Common myeloid progenitor, CD34-positive (primary cell): ENCODE data around the gene C1QTNF1.

Experiments
- CTCF ChIA-PET: fragments of 350-600 bp; sonication (Branson Sonifier 250); formaldehyde crosslinking; loops from one replicate; lab custom pipeline; 2021; ENCODE audit warnings: antibody characterized with exemption; lab: Charles Lee
- POLR2A ChIA-PET: fragments of 350-600 bp; sonication (Branson Sonifier 250); formaldehyde crosslinking; loops from one replicate; lab custom pipeline; 2021; ENCODE audit warnings: antibody characterized with exemption; lab: Charles Lee
- DNase-seq, 3 donors: peaks; one replicate each; pipeline versions ENCODE4 v3.0.0 to v3.0.0-alpha.2; 2013
- H3K27ac ChIP-seq, 2 experiments: 1 replicate in 1 of 2; 2 replicates in 1 of 2; pipeline ENCODE4 v1.7.0; 2013; ENCODE audit warnings: inconsistent platforms in 2 of 2, low read length in 2 of 2, mild to moderate bottlenecking in 2 of 2, low read depth in 1 of 2, moderate library complexity in 1 of 2; ENCODE audit not compliant: severe bottlenecking in 2 of 2, insufficient read depth in 1 of 2, poor library complexity in 1 of 2
- H3K27me3 ChIP-seq, 5 experiments: replicated peaks in 2 of 5; 1 replicate in 3 of 5; 2 replicates in 2 of 5; pipeline versions ENCODE4 v1.6.1 to v1.7.0; 2013; ENCODE audit warnings: low read length in 4 of 5, mild to moderate bottlenecking in 2 of 5, moderate library complexity in 2 of 5, inconsistent platforms in 1 of 5; ENCODE audit not compliant: insufficient read depth in 5 of 5, control insufficient read depth in 4 of 5
- H3K36me3 ChIP-seq, 4 experiments: 1 replicate in 2 of 4; 2 replicates in 2 of 4; pipeline versions ENCODE4 v1.6.1 to v1.7.0; 2013; ENCODE audit warnings: low read length in 3 of 4, control low read depth in 1 of 4, mild to moderate bottlenecking in 1 of 4; ENCODE audit not compliant: control insufficient read depth in 4 of 4, insufficient read depth in 4 of 4
- H3K4me1 ChIP-seq, 4 experiments: 1 replicate in 3 of 4; 2 replicates in 1 of 4; pipeline versions ENCODE4 v1.6.1 to v1.7.1; 2013; ENCODE audit warnings: low read length in 3 of 4, mild to moderate bottlenecking in 3 of 4, control low read depth in 1 of 4, inconsistent platforms in 1 of 4, moderate library complexity in 1 of 4; ENCODE audit not compliant: control insufficient read depth in 4 of 4, insufficient read depth in 4 of 4; ENCODE audit errors: control extremely low read depth in 1 of 4
- H3K4me3 ChIP-seq, 7 experiments: 1 replicate in 4 of 7; 2 replicates in 3 of 7; pipeline versions ENCODE4 v1.5.1 to v1.7.0; 2013; ENCODE audit warnings: mild to moderate bottlenecking in 7 of 7, low read length in 6 of 7, moderate library complexity in 6 of 7, inconsistent platforms in 2 of 7, low read depth in 2 of 7, control low read depth in 1 of 7; ENCODE audit not compliant: insufficient read depth in 4 of 7, control insufficient read depth in 1 of 7; ENCODE audit errors: extremely low read depth in 1 of 7
- H3K9me3 ChIP-seq, 5 experiments: 1 replicate in 4 of 5; 2 replicates in 1 of 5; pipeline versions ENCODE4 v1.6.1 to v1.7.1; 2013; ENCODE audit warnings: low read length in 4 of 5, mild to moderate bottlenecking in 2 of 5, inconsistent platforms in 1 of 5, low read depth in 1 of 5, moderate library complexity in 1 of 5; ENCODE audit not compliant: control insufficient read depth in 4 of 5, insufficient read depth in 2 of 5; ENCODE audit errors: control extremely low read depth in 1 of 5
- WGBS: methylation state at CpG from one replicate; pipeline ENCODE4 v1.1.5; 2013; ENCODE audit not compliant: insufficient coverage; 5-methylcytosine and 5-hydroxymethylcytosine counted together

C1QTNF1 gene

DNA sequence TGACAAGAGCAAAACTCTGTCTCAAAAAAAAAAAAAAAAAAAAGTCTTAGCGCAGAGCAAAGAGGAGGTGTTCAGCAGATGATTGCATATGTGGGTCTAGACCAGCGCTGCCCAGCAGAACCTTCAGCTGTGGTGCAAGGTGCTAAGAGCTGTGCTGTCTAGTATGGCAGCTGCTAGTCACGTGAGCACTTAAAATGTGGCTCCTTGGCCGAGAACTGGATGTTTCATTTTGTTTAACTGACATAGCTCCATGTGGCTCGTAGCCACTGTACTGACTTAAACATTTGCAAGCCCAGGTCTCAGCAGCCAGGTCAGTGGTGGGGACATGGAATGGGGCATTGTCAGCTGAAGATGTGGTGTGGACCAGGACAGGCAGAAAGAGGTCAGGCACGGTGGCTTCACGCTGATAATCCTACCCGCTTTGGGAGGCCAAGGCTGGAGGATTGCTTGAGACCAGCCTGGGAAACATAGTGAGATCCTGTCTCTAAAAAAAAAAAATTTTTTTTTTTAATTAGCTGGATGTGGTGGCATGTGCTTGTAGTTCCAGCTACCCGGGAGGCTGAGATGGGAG, 9.2 kb downstream of the C1QTNF1 start:
- Histone ChIP-seq H3K27ac (no peak overlapping the region), H3K36me3 (no peaks in the 10 kb centered on the region), H3K4me3 (no peak overlapping the region), H3K27me3 (peaks cover 0 to 22% (median 3%) of the 10 kb centered on the region in 5 experiments), H3K4me1 (peaks cover 0 to 3% (median 0%) of the 10 kb centered on the region in 4 experiments), H3K9me3 (no peaks in the 10 kb centered on the region)
- CTCF ChIA-PET = interaction anchor here (1.3 to 7.8 kb wide), 3 partner anchors 11 to 22 kb away, joined by 3 to 41 read pairs (median 22); no protein-coding TSS in a partner anchor
- no peak for DNase-seq
- WGBS = 96% methylated on average over 6 of the region's 9 CpGs
- POLR2A ChIA-PET = interaction anchor here (0.6 kb wide), 1 partner anchor 335 kb away, joined by 3 read pairs; no protein-coding TSS in a partner anchor

DNA sequence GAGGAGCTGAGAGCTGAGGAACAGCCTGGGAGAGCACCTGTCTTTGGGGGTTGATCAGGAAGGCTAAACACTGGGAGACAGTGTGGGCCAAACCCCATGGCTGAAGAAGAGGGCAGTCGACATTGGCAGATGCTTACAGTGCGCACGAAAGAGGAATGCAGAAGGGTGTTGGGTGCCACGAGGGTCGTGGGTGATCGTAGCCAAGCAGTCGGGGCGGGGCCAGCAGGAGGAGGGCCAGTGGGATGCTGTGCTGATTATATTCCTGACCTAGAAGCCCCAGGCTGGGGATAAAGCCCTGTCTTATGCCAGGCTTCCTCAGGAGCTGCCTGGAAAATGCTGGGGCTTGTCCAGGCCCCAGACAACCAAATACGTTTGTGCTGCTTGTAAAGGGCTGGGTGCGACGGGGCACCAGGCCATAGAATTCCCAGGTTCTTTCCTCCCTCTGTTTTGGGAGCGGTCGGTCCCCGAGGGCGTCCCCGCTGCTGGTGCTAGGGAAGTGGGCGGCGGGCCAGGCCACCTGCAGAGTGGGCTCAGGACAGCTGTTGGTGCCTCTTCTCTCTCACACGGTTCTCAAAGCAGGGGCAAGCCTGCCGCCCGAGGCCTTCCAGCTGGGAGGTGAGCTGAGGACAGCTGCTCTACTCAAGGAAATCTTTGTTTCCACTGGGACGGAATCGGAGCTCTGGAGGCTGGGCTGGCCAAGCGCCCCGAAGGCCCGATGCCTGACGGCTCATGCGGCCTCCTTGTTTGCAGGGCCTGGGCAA, 10.0 kb downstream of the C1QTNF1 start:
- CTCF ChIA-PET = interaction anchor here (0.6 to 7.8 kb wide), 5 partner anchors 11 to 48 kb away, joined by 3 to 41 read pairs (median 3); no protein-coding TSS in a partner anchor
- no peaks in the 10 kb centered on the region for H3K36me3 ChIP-seq
- no peaks in the 10 kb centered on the region for H3K9me3 ChIP-seq
- DNase-seq = no peak
- H3K27ac ChIP-seq = no peak overlapping the region
- peaks cover 0 to 18% (median 3%) of the 10 kb centered on the region in 5 experiments for H3K27me3 ChIP-seq
- no peak overlapping the region for H3K4me3 ChIP-seq
- H3K4me1 ChIP-seq = no peaks in the 10 kb centered on the region
- 97% methylated on average over 27 of the region's 28 CpGs for WGBS
- POLR2A ChIA-PET = interaction anchor here (0.6 kb wide), 1 partner anchor 336 kb away, joined by 3 read pairs; no protein-coding TSS in a partner anchor

DNA sequence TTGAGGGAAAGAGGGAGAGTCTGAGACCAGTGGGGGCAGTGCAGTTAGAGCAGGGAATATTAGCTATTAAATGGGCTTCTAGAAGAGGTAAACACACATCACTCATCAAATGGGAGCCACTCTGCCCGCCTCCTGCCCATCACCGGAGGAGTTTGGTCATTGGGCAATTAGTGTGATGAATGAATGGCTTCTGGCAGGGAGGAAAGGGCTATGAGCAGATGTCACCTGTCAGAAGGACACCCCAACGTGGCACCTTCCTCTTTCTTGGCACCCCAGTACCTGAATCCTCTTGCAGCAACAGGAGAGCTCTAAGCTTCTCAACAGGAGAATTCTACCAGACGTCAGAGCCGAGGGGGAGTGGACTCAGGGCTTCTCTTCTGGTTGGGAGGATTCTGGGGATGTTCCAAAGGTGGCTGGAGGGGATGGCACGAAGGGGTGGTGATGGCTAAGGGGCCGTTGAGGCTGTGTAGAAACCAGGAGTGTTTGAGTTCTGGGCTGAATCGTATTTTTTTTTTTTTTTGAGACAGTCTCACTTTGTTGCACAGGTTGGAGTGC, 11.0 kb downstream of the C1QTNF1 start:
- no peaks in the 10 kb centered on the region for H3K4me1 ChIP-seq
- no peaks in the 10 kb centered on the region for H3K36me3 ChIP-seq
- H3K9me3 ChIP-seq = no peaks in the 10 kb centered on the region
- peaks cover 0 to 15% (median 0%) of the 10 kb centered on the region in 5 experiments for H3K27me3 ChIP-seq
- 78% methylated on average over 6 of the region's 8 CpGs for WGBS
- ChIA-PET CTCF (interaction anchor here (0.8 to 7.8 kb wide), 5 partner anchors 9 to 355 kb away, joined by 3 to 41 read pairs (median 13); no protein-coding TSS in a partner anchor), POLR2A (no interaction called here)
- no peak overlapping the region for H3K4me3 ChIP-seq
- no peak overlapping the region for H3K27ac ChIP-seq
- DNase-seq = no peak

DNA sequence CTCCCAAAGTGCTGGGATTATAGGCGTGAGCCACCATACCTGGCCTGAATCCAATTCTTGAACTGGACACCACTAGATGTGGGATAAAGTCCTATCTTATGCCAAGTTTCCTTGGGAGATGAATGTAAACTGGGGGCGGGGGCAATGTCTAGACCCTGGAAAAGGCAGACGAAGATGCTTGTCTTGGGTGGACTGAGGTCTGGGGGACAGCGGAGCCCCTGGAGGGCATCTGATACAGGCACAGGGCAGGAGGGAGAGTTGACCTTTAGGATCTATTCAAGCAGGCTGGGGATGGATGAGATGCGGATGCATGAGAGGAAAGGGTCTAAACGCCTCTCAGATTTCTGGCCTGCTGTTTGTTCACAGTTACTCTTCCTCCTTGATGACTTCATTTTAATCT, 11.7 kb downstream of the C1QTNF1 start:
- H3K36me3 ChIP-seq = no peaks in the 10 kb centered on the region
- H3K27me3 ChIP-seq = peaks cover 0 to 15% (median 0%) of the 10 kb centered on the region in 5 experiments
- 100% methylated on average over 5 of the region's 6 CpGs for WGBS
- CTCF ChIA-PET = interaction anchor here (0.8 to 7.8 kb wide), 8 partner anchors 9 to 356 kb away, joined by 3 to 41 read pairs (median 4); no protein-coding TSS in a partner anchor
- H3K9me3 ChIP-seq = no peaks in the 10 kb centered on the region
- DNase-seq = no peak
- POLR2A ChIA-PET = no interaction called here
- H3K4me1 ChIP-seq = no peaks in the 10 kb centered on the region
- H3K4me3 ChIP-seq = no peak overlapping the region
- no peak overlapping the region for H3K27ac ChIP-seq

DNA sequence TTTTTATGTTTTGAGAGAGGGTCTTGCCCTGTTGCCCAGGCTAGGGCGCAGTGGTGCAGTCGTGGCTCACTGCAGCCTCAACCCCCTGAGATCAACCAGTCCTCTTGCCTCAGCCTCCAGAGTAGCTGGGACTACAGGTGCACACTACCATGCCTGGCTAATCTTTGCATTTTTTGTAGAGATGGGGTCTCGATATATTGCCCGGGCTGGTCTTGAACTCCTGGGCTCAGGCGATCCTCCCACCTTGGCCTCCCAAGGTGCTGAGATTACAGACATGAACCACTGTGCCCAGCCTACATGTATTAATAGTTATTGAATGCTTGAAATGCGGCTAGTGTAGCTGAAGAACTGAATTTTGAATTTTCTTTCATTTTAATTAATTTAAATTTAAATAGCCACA, 12.2 kb downstream of the C1QTNF1 start:
- CTCF ChIA-PET = interaction anchor here (0.9 to 7.8 kb wide), 7 partner anchors 9 to 355 kb away, joined by 3 to 41 read pairs (median 4); no protein-coding TSS in a partner anchor
- POLR2A ChIA-PET = no interaction called here
- H3K27ac ChIP-seq = no peak overlapping the region
- H3K9me3 ChIP-seq = no peaks in the 10 kb centered on the region
- no peaks in the 10 kb centered on the region for H3K36me3 ChIP-seq
- WGBS = 100% methylated on average over 4 of the region's 6 CpGs
- no peak for DNase-seq
- peaks cover 0 to 15% (median 0%) of the 10 kb centered on the region in 5 experiments for H3K27me3 ChIP-seq
- H3K4me3 ChIP-seq = no peak overlapping the region
- no peaks in the 10 kb centered on the region for H3K4me1 ChIP-seq

DNA sequence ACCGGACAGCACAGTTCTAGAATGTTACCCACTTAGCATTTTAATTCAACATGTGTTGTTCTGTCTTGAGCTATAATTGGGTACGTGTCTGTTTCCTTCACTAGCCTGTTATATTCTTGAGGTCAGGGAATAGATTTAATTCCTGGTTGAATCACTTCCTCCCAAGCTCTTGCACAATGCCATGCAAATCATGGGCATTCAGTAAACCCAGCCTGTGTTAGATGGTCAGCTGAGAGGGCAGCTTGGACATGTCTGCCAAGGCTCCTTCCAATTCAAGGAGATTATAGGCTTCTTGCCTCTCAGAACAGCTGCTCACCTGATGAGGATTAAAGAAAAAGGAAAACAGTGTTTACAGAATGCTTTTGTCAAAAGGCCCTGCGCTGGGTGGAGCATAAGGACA, 12.6 kb downstream of the C1QTNF1 start:
- no peaks in the 10 kb centered on the region for H3K4me1 ChIP-seq
- H3K9me3 ChIP-seq = no peaks in the 10 kb centered on the region
- no peak overlapping the region for H3K4me3 ChIP-seq
- ChIA-PET CTCF (interaction anchor here (0.9 to 7.8 kb wide), 8 partner anchors 8 to 355 kb away, joined by 3 to 41 read pairs (median 4); no protein-coding TSS in a partner anchor), POLR2A (no interaction called here)
- H3K27me3 ChIP-seq = peaks cover 0 to 14% (median 0%) of the 10 kb centered on the region in 5 experiments
- no peaks in the 10 kb centered on the region for H3K36me3 ChIP-seq
- no peak for DNase-seq
- H3K27ac ChIP-seq = no peak overlapping the region
- 50% methylated on average over 2 of the region's 3 CpGs for WGBS
